ENCODE measurements around the gene IFT80. TPM values are rescaled to one million over a fixed set of nuclear protein-coding genes. Genes with fewer than 3 reads are reported as not detected.

Gene IFT80
- total and polyA plus RNA-seq, 9 of the 15 experiments (the other 6 are each of a cell fraction or from before 2014, with no cell fraction given): 6.7 to 21.1 (median 16.4) TPM

DNA sequence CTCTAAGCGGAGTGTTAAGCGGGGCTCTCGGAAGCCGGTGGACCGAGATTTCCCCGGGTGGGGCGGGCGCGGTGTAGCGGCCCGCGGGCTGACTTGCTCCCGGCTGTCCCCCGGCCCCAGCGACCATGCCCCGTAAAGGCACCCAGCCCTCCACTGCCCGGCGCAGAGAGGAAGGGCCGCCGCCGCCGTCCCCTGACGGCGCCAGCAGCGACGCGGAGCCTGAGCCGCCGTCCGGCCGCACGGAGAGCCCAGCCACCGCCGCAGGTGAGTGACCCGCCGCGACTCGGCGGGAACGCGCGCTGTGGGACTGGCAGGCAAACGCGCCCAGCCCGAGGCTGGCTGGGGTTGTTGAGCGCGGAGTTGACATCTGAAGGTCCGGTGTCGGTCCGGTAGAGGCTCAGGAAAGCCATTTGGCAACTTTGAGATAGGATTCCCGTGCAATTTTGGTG is 1.7 kb upstream of the IFT80 start:
- Histone ChIP-seq H3K79me2 (ENCODE audit: control insufficient read depth, insufficient read depth, low read length) (peaks cover 93% of the 10 kb centered on the region), H2AFZ (ENCODE audit: low read depth, low read length) (no peak overlapping the region), H3K9me1 (ENCODE audit: control insufficient read depth, insufficient read depth, low read length) (no peaks in the 10 kb centered on the region), H3K4me2 (ENCODE audit: insufficient read depth, low read length) (peak overlapping the region; percentile 95), H3K4me3 (peak overlapping the region; percentile 71), H3K9me3 (replicated peaks; ENCODE audit: control insufficient read depth, insufficient read depth, low read depth, low read length) (no peaks in the 10 kb centered on the region), H3K27ac (ENCODE audit: extremely low read depth, low read depth, low read length) (peak overlapping the region; percentile 99), H3K27me3 (ENCODE audit: control insufficient read depth in 2 of 2, insufficient read depth in 2 of 2, low read length in 2 of 2) (no peaks in the 10 kb centered on the region), H4K20me1 (replicated peaks; ENCODE audit: control insufficient read depth, insufficient read depth, low read length) (peaks cover 30% of the 10 kb centered on the region), H3K9ac (ENCODE audit: insufficient read depth in 1 of 2, low read depth in 2 of 2, low read length in 2 of 2) (peak overlapping the region; percentile 98 to 100), H3K36me3 (ENCODE audit: control insufficient read depth, insufficient read depth, low read length) (peaks cover 49% of the 10 kb centered on the region), H3K4me1 (replicated peaks in 1 of 2; ENCODE audit: control insufficient read depth in 2 of 2, insufficient read depth in 2 of 2, low read length in 2 of 2) (peaks cover 5% of the 10 kb centered on the region in 2 experiments; a peak in 4 of 5 replicates)
- CTCF ChIA-PET (ENCODE audit: low intra/inter-chr PET ratio): no interaction called here
- DNase-seq (ENCODE audit: extremely low read depth in 1 of 4, low spot score in 3 of 4) (peak; percentile 11 to 39 (median 20)), FAIRE-seq (no peak), ATAC-seq (peak; percentile 37)
- in situ Hi-C loops (cut with MboI) (no loop called here), intact Hi-C loops (cut with micrococcal nuclease) (loop anchor here (1.0 to 5.0 kb wide), 3 partner anchors 49 to 173 kb away; partner anchors contain the start of genes C3orf80 and TRIM59)
- POLR2A ChIA-PET: interaction anchor here (1.3 to 2.9 kb wide), 5 partner anchors 9 to 30 kb away, joined by 3 to 38 read pairs (median 6); no protein-coding TSS in a partner anchor
- BruUV-seq (replicated peaks): no TSS peak
- 0% methylated on average over 30 of the region's 51 CpGs for WGBS (ENCODE audit: insufficient coverage, low coverage, missing lambda C conversion rate)
- TF ChIP-seq BRD4 (IDR thresholded peaks at IDR 0.05) (no peak), CEBPB (tag; IDR thresholded peaks at IDR 0.05) (no peak), RBM22 (IDR thresholded peaks at IDR 0.05; ENCODE audit: low read depth, low read length, poor library complexity, severe bottlenecking) (peak; percentile 68), PCBP1 (IDR thresholded peaks at IDR 0.05; ENCODE audit: low read depth, low read length, poor library complexity, severe bottlenecking) (peak; percentile 71), CCNT2 (IDR thresholded peaks at IDR 0.05; ENCODE audit: borderline replicate concordance, extremely low read depth, insufficient read length, low read depth, low read length) (peak; percentile 33), HMGN3 (IDR thresholded peaks at IDR 0.05; ENCODE audit: borderline replicate concordance, extremely low read depth, insufficient read length, low read depth, low read length) (peak; percentile 51), ZFP30 (CRISPR knock-in tag; IDR thresholded peaks at IDR 0.05; ENCODE audit: borderline replicate concordance) (no peak), DACH1 (IDR thresholded peaks at IDR 0.05; ENCODE audit: partially characterized antibody) (no peak)
- TF ChIP-seq, protein P1, sequence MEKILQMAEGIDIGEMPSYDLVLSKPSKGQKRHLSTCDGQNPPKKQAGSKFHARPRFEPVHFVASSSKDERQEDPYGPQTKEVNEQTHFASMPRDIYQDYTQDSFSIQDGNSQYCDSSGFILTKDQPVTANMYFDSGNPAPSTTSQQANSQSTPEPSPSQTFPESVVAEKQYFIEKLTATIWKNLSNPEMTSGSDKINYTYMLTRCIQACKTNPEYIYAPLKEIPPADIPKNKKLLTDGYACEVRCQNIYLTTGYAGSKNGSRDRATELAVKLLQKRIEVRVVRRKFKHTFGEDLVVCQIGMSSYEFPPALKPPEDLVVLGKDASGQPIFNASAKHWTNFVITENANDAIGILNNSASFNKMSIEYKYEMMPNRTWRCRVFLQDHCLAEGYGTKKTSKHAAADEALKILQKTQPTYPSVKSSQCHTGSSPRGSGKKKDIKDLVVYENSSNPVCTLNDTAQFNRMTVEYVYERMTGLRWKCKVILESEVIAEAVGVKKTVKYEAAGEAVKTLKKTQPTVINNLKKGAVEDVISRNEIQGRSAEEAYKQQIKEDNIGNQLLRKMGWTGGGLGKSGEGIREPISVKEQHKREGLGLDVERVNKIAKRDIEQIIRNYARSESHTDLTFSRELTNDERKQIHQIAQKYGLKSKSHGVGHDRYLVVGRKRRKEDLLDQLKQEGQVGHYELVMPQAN (IDR thresholded peaks at IDR 0.05; ENCODE audit: borderline replicate concordance): no peak
- TF ChIP-seq, protein P2, sequence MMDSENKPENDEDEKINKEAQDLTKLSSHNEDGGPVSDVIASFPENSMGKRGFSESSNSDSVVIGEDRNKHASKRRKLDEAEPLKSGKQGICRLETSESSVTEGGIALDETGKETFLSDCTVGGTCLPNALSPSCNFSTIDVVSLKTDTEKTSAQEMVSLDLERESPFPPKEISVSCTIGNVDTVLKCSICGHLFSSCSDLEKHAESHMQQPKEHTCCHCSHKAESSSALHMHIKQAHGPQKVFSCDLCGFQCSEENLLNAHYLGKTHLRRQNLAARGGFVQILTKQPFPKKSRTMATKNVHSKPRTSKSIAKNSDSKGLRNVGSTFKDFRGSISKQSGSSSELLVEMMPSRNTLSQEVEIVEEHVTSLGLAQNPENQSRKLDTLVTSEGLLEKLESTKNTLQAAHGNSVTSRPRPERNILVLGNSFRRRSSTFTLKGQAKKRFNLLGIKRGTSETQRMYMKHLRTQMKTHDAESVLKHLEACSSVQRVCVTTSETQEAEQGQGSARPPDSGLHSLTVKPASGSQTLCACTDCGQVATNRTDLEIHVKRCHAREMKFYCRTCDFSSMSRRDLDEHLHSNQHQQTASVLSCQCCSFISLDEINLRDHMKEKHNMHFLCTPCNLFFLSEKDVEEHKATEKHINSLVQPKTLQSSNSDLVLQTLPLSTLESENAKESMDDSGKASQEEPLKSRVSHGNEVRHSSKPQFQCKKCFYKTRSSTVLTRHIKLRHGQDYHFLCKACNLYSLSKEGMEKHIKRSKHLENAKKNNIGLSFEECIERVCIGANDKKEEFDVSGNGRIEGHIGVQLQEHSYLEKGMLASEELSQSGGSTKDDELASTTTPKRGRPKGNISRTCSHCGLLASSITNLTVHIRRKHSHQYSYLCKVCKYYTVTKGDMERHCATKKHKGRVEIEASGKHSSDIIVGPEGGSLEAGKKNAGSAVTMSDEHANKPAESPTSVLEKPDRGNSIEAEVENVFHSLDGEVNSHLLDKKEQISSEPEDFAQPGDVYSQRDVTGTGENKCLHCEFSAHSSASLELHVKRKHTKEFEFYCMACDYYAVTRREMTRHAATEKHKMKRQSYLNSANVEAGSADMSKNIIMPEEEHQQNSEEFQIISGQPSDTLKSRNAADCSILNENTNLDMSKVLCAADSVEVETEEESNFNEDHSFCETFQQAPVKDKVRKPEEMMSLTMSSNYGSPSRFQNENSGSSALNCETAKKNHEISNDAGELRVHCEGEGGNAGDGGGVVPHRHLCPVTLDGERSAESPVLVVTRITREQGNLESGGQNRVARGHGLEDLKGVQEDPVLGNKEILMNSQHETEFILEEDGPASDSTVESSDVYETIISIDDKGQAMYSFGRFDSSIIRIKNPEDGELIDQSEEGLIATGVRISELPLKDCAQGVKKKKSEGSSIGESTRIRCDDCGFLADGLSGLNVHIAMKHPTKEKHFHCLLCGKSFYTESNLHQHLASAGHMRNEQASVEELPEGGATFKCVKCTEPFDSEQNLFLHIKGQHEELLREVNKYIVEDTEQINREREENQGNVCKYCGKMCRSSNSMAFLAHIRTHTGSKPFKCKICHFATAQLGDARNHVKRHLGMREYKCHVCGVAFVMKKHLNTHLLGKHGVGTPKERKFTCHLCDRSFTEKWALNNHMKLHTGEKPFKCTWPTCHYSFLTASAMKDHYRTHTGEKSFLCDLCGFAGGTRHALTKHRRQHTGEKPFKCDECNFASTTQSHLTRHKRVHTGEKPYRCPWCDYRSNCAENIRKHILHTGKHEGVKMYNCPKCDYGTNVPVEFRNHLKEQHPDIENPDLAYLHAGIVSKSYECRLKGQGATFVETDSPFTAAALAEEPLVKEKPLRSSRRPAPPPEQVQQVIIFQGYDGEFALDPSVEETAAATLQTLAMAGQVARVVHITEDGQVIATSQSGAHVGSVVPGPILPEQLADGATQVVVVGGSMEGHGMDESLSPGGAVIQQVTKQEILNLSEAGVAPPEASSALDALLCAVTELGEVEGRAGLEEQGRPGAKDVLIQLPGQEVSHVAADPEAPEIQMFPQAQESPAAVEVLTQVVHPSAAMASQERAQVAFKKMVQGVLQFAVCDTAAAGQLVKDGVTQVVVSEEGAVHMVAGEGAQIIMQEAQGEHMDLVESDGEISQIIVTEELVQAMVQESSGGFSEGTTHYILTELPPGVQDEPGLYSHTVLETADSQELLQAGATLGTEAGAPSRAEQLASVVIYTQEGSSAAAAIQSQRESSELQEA (IDR thresholded peaks at IDR 0.05; ENCODE audit: low read depth): no peak

Measured in K562 (cell line).